Measurements from ENCODE around the gene FERMT3.

DNA sequence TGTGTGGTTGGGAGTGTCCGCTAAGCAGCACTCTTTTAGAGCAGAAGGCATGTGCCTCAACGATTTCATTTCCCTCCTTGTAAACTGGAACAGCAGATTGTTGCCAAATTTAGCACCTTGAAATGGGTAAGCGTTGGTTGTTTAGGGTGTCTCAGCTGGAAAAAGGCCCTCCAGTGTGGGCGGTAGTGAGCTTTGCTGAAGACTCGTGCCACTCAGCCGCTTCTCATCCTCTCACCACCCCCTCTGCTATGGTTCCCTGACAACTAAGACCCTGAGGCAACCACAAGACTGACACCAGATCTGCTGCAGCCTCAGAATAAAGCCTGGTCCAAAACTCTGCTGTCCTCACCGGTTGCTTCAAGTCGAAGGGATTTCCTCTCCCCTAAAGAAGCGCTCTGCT lies 9.9 kb upstream of the FERMT3 start:
- TF ChIP-seq POLR2AphosphoS5 (IDR thresholded peaks at IDR 0.05; ENCODE audit: insufficient read depth in 1 of 2, low read depth in 1 of 2) (no peak), CTCF (IDR thresholded peaks at IDR 0.05) (no peak)
